Stimulated activated CD8-positive, alpha-beta memory T cell treated with anti-CD3 and anti-CD28 coated beads, Interleukin-4, amount 100 ng/mL, for 24 hours (primary cell): ENCODE results near the gene CEBPZOS.

Experiments used
- DNase-seq: peaks from one replicate; pipeline ENCODE4 v3.0.0-alpha.2; 2020; ENCODE audit warnings: low read depth

Gene CEBPZOS

DNA sequence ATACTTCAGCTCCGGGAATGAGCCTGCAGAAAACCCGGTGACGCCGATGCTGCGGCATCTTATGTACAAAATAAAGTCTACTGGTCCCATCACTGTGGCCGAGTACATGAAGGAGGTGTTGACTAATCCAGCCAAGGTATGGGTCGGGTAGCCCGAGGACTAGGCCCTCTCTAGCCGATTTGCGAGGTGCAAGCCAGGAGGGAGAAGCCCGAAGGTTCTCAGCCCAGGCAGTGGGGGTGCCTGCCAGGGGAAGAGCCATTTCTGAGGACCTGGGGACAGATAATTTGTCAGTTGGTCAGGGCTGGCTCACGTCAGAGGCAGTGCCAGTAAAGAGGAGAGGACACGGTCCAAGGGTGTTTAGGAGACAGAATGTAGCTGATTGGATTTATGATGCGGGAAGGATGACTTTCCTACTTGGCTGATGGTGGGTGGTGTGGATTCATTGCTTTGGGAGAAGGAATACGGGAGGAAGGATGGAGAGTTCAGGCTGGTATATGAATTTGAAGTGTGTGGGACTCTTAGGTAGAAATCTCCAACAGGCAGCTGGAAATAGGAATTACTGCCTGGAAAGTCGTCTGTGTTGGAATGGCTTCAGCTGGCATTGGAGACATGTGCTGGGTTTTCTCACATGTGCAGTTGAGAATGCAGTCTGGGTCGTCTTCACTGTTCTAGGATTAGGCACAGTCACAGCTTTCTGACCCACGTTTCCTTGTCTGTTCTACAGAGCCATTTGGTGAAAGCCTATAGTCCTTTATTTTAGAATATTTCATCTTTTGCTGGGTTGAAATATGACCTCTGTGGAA, 36.0 kb downstream of the CEBPZOS start:
- DNase-seq = no peak

DNA sequence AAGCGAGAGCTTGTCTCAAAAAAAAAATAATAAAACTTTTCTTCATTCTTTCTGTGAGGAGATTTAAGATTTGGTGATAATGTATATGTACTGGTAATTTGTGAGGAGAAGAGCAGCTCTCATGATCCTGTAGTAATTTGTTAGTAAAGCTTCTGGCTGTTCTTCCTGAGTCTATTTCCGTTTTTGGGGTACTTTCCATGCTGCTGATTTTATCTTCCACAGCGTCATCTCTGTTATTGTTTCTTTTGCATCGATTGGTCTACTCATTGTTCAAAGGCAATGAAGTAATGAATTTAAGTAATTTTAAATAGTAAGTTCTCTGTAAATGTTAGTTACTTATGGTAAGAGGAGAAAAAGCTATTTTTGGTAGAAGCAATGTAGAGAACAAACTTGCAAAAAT, 47.1 kb downstream of the CEBPZOS start:
- DNase-seq = no peak

DNA sequence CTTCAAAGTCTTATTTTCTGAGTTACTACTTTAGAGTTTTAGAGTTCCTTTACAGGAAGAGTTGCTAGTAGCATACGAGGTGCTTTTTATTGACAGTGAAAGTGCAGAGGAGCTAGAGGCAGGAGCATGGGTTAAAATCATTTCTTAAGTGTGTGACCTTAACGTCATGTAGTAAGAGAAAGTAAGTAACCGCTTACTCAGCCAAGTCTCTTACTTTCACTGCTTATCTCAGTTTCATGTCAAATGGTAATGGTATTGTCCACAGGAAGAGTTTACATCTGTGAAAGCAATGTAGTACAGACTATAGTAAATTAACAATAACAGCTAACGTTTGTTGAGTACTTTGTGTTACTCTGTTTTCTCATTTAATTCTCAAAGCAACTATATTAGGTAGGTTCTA, 47.7 kb downstream of the CEBPZOS start:
- DNase-seq = no peak

DNA sequence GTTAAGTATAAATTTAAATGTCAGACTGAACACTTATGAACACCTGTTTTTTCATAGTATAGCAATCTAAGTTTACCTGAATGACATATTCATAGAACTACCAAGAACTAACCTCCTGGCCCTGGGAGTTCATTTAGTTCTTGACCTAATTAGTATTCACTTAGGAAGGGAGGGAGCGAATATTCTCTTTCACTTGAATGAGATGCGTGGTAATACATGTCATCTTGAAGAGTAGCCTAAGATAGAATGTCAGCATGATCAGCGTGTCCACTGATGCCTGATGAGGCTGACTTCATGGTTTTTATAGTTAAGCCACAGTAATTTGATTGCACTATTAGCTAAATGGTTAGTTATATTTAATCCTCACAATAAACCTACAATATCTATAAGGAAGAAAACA, 48.5 kb downstream of the CEBPZOS start:
- no peak for DNase-seq

DNA sequence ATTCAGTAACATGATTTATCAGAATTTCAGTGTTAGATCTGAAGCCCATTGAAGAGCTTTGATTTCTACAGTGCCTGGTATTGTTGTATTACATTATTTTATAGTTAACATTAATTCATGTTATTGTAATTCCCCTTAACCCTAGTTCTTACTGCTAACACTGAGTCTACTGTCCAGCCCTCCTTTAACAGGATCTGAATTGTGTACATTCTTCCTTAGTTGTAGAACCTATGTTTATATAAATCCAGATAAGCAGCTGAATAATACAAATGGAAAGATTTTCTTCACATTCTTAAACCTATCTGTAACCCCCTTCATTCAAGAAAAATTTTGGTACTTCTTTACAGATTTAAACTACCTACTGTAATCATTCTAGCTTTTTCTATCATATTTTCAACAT, 49.9 kb downstream of the CEBPZOS start:
- no peak for DNase-seq

DNA sequence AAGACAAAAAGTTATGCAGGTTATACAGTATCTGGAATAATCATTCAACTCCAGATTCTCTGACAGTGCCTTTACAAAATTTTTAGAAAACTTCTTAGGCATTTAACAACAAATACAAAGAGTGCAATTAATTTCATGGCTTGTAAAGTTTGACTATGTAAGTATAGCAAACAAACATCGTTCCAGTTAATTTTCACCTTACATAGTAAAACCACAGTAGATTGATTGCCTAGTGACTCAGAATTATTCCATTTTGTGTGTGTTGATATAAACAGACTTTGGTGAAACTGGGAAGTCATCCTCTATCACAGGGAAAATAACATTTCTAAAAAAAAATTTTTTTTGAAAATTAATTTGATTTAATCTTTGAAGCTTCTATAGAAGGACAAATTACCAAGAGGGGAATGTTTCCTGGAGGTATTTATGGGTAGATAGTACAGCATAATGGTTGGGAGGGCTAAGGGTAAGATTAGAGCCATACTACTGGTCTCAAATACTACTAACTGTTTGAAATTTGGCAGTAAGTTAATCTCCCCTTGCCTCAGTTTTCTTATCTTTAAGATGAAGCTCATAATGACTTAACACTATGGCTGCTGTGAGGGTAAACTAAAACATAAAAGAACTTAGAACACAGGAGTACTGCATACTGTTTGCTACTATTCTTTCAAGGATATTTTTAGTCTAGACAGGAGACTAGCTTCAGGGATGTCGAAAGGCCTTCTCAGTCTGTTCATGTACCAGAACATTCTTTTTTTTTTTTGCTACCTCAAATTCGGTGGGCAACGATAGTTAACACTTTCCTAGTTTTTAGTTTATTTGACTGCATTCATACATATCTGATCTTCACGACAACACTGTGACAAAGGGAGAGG, 54.8 kb downstream of the CEBPZOS start:
- DNase-seq = no peak
